NCI-H526 treated with DMSO at 0.1 percent for 48 hours (cell line): ENCODE data around the gene DACH1.

Experiments
- DNase-seq: peaks from one replicate; lab custom pipeline; 2025; lab: John Stamatoyannopoulos, UW

The DACH1 gene

DNA sequence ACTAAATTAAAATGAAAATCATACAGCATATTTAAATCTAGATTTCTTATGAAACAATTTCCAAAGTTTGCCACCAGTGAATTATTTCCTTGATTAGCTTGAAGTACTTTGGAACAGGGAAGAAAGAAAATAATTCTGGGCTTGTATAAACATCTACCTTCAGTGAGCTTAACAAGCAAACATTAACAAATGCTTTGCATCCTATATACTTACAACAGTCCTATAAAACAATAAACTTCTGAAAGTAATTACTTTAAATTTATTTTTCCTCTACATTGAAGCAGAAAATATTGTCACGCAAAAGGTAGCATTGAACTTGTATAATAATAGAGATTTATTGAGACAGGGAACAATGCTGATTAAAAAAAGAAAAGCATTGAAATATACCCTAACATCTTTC is 164.8 kb downstream of the DACH1 start:
- no peak for DNase-seq

DNA sequence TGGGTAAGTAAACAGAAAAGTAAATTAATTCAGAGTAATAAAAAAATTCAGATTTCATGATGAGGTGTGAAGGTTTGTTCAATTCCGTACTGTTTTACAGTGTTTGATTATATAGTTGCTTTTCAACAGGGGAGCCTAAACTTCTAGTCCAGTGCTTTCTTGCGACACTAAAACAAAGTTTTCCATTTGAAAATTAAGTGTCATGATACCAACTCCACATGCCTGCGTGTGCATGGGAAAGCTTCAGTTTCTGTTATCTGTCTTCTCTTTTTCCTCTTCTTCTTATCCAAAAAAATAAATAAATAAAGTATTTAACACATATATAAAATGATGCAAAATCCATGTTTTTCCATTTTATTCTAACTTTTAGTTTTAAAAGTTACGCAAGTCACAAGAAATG is 165.3 kb downstream of the DACH1 start:
- DNase-seq, result no peak

DNA sequence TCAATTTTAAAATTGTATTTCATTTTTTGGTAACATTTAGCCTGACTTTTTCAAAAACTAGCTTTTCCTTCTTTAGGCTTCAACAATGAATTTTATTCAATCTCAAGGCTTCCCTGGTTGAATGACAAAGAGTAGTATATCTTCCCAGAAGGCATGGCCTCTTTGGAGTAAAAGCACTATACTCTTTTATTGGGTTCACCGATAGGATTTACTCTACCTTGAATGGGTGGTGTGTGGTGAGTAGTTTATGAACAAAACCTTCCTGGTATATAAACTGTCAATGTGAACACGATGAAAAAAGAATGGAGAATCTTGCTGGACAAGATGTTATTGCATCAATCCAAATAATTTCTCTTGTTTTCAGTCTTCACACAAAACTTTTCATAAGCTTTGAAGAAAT is 167.7 kb downstream of the DACH1 start:
- no peak for DNase-seq

DNA sequence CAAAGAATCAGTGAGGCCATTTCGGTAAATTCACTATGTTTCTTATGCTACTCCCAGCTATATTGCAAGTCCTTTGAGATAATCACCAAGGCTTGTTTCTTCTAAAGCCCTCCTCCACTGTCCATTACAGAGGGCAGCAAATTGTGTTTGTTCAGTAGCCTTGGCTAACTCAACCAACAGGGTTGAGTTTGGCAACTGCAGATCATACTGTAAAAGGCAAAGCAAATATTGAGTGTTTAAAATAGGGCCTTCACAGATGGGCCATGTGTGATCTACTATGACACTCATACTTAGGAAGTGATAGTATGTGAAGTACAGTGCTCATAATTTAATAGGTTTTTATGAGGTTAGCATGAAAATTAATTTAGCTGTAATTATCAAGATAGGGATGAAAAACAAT is 171.3 kb downstream of the DACH1 start:
- DNase-seq, result no peak

DNA sequence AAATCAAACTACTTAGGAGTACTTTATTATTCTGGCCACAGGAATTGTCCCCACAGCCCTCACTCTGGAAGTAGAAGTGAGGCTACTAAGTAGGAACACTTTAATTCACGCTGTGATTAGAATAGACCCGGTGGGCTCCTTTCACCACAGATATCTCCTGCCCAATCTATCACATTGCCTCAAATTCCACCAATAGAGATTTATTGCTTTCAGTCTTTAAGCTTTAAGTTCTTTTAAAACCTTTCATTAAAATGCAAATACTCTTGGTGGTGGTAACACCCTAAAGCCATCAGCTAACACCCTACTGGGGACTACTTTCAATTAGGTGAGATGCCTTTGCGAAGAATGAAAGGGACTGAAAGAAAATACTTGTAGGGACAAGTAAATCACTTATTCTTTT is 181.9 kb downstream of the DACH1 start:
- DNase-seq, result no peak

DNA sequence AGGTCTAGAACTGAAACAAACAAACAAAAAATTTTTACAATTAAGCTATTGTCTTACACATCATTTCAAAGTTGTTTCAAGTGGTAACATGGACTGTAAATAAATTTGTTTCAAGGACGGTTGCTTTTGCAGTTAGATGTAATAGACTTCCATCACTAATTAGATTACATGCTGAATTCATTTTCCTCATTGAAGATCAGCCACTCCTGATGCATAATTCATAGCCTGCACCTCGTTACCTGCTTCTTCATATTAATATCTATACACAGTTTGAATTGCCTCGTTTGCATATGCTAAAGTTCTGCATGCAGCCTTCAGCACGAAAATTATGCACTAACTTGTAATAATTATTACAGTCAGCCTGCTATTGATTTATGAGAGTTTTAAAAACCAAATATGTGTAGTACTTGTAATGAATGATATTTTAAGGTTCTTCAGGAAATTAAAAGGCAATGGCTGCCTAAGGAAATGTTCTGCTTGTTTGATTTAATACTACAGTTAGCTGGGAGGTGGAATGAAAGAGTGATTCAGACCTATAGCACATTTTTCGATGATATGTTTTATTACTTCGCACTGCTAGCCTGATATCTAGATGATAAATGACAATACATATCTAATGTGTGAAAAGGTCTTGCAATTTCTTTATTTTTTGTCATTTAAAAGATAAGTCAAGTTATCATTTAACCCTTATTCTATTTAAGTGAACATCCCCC is 184.9 kb downstream of the DACH1 start:
- peak; percentile 82 for DNase-seq

DNA sequence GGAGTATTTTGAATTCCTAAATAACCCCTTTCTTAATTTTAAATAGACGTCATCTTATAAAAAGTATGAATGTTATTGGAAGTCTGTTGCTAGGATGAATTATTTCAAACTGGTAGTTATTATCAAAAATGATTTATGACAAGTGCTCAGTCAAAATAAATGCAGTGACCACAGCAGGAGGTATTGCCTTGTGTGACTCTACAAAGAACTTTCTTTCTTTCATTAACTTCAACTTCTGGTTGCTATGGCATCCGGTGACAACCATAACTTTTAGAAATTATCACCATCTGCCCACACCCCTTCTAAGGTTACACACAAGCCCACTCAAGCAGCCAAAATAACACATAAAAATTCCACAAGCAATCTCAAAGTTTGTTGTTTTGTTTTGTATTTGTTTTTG is 189.9 kb downstream of the DACH1 start:
- no peak for DNase-seq

DNA sequence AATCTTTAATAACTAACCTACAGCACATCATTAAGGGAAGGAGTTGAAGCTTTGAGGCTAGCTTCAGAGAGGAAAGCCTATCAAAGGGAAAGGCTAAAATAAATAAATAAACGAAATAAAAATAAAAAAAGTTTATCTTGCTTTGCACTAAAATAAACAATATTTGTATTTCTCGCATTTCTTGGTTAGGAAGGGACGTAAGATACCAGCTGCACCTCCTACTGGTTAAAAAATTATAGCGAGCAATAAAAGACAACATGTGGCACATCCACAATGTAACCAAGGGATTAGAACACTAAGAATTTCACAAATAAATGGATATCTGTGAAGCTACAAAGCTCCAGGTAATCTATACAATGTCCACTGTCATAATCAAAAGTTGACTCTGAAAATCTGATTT is 194.5 kb downstream of the DACH1 start:
- DNase-seq, result no peak

DNA sequence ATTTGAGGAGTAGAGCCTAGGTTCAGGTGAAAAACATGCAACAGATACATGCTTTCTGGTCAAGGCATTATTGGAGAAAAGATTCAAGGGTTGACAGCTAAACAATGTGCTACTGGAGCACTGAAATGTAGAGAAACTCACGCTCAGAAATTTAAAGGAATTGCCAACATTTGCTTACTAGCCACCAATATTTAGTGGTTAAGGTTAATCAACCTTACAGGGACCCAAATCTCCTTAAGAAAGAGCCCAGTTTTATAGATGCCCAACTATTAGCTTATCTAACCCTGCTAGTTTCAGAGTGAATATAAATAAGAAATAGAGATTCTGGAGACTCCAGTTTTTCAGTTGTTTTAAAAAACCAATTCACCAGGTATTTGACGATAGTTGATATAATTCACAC is 203.6 kb downstream of the DACH1 start:
- no peak for DNase-seq

DNA sequence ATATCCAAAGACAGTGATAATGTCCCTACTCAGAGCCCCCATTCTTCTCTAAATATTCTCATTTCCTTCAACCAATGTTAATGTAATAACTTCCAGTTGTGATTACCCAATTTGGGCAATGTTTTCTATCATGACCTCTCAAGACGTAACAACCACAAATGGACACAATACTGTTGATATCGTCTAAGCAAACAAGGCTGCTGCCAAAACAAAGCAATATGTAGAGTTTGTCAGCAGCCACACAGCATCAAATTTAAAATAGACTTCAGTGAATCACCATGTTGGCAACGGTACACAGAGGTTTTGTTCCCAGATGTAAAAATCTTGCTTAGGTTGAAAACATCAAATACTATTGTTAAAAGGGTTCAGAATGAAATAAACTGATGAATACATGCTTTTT is 205.1 kb downstream of the DACH1 start:
- DNase-seq, result no peak

DNA sequence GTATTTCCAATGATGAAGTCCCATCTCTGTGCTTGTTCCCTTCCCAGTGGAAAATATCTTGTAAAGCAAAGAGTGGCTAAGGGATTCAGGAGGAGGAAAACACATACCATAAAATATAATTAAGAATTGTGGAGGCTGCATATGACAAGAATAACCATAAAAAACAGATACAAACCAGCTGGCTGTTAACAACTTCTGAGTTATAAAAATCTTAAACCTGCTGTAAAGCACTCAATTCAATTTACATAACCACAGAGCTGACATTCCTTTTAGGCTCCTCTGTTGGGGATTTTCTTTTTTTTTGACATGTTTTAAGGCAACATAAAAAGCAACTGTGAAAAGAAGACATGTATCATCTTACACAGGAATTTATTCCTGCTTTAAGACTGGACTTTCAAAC is 207.6 kb downstream of the DACH1 start:
- DNase-seq, result no peak

DNA sequence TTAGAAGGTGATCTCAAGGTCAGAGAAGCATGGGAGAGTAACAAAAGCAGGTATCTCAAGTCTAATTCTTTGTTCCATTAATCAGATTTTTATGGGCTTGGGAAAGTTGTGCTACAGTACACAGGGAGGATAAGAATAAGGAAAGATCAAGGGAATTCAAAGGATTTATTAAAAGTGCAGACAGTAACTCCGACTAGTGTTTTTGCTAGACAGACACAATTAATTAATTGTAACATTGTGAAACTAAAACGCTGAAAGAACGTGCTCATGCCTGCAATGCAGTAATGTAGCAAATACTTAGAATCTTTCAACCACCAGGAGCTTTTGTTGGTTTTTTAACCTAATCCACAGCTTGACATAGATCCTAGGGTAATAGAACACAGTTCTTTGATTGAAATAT is 221.5 kb downstream of the DACH1 start:
- DNase-seq, result no peak

DNA sequence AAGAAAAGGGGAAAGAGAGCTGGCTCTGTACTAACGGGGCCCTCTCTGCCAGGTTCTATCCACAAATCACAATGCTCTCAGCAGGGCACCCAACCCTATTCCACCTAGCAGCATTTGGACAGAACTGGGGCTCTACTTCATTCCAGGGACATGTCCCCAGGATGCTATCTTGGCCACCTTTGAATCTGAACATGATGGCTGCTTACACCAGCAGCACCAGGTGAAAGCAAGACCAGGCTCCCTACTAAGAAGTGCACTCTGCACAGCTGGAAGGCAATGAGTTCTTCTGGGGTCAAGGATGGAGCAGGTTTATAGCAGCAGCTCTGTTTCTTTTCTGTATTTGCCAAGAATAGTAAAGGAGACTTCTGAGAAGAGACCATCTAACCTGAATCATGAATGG is 222.4 kb downstream of the DACH1 start:
- DNase-seq, result no peak

DNA sequence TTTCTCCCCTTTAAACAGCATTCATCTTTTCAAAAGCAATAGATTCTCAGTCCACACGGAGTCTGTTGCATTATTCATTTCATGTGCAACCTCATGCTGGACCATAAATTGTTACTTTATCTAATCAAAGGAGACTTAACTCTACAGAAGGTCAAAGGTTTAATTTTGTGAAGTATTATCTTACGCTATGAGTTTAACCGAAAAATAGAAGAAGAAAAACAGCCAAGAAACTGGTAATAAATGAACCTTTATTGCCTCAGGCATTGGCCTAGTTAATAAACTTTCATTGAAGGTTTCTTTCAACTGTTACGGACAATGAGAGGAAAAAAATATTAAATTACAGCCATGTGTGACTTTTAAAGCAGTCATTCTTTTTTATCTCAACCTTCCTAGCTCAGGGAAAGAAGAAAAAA is 223.6 kb downstream of the DACH1 start:
- DNase-seq, result no peak

DNA sequence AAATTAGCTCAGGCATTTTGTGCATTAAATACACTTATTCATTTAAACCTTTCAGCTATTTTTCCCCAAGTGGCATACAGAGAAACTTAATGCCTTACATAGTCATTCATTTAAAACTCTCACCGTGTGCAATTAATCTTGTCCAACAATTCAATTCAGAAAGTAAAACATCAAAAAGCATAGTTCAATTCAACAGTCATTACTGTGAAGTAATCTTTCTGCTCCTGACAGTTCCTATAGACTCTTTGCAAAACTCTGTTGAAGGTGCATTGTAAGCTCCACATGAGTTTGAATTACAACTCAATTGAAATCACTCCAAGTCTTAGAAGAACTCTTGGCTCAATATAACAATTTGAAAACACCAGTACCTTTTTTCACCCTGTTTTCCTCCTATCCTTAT is 228.3 kb downstream of the DACH1 start:
- no peak for DNase-seq

DNA sequence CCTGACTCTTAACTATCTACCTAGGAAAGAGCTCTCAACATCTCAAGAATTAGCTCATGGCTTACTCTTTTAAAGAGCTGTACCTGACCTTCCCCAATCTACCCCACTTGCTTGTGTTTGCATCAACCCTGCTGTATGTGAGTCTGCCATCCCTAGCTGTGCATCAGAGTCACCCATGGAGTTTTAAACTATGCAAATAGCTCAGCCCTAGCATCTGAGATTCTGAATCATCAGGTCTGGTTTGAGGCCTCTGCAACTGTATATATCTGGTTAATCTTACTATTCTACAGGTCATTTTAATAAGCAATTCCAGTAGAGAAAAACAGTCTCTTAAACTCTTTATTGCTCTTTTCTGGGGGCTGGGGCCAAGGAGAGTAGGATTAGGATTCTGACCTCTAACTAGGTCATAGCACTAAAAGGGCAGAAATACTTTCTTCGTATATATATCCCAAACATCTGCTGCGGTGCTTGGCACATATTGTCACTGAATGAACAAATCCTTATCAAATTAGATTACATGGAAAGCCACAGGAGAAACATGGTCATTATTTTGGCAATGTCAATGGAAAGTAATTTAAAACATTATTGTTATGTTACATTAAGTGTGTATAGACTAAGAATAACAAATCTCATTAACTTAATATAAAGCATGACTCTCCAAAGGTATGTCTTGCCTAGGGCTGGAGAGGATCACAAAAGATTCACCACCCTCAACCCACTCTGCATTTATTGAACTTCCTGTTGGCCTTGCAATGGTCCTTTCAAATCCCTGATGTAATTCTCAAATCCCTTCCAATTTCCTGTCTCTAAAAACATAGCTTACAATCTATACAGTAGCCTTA is 232.2 kb downstream of the DACH1 start:
- DNase-seq, result peak; percentile 31

DNA sequence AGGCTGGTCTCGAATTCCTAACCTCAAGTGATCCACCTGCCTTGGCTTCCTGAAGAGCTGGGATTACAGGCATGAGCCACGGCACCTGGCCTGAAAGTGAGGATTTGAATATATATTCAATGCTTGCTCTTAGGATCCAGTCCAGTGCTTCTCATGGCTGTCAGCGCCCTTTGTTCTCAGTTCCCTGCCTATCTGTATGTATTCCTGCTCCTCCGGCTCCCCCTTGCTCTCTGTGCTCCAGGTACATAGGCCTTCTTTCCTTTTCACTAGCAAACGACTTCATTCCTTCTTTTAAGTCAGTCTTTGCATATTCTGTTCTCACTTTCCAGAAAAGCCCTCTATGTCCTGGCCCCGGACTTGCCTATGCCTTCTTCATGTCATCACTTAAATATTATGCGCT is 232.8 kb downstream of the DACH1 start:
- peak; percentile 73 for DNase-seq

DNA sequence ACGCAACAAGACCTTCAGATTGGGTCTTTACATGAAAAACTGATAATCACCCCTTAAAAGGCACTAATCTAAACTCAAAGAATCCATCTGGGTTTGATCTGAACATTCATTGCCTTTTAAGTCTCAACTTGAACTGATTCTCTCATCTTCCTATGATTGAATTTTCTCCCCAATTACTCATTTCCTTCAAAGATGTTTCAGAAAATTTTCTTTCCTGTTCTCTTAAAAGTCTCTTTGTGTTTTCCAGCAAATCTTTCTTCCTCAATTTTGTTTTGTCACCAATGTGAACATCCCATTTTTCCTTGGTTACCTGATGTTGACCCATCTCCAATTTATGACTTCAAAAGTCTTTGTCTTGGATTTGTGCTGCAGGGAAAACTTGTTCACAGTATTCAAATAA is 234.3 kb downstream of the DACH1 start:
- DNase-seq, result no peak

DNA sequence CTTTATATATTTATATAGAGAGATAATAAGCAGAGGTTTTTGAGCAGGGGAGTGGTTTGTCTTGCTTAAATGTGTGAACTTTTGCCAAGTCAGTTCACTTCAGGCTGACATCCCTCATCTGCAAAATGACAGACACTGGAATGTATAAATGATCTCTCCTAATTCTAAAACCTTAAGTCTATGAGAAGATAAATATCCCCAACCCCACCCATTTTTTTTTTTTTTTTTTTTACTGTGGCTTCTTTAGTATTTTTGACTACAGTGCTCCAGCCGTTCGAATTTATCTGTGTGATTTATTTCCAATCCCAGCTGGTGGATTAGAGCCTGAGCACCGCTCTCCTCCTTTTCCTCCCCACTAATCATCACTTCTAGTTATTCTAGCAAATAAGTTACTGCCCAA is 234.8 kb downstream of the DACH1 start:
- DNase-seq, result no peak

DNA sequence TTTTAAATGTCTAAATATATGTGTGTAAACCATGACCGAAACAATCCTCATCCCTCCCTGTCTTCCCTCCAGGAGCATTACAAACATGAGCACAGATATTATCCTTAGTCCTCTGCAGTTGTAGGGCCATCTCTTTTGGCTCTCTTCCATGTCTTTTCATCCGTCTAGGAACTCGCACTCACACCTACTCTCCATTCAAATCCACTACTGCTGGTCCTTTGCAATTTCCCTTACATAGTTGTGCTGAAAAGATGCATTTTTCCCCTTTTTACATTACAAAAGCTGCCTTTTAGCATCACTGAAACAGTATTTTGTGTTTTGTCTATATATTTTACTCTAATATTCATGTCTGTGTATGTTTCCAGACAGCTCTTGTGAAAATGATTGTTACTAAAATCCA is 237.8 kb downstream of the DACH1 start:
- DNase-seq, result no peak

DNA sequence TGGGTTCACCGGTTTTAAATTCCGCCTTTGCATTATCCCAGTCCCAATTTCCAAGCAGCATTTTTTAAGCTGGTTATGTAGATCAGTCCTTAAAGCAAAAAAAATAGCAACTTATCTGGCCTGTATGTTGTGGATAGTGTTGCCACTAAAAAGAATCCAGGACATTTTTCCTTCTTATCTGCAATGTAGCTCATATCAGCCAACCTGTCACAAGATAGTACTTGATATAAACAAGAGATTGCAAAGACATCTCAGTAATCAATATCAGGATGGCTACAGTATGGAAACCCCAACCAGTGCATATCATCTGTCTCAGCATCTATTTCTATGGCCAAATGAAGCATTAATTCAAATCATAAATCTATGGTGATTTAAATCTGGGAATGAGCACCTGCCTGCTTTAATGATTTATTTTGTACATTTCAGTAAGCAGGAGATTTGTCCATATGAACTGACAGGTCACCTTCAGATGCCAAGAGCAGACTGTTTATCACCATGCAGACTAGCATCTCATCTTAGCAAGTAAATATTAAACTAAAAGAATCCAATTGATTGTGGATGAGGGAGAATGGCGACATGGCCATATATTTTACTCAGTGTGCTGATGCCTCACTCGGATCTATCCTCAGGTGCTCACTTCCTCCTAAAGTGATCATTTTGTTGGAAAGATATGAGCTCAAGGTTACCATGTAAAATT is 240.4 kb downstream of the DACH1 start:
- no peak for DNase-seq

DNA sequence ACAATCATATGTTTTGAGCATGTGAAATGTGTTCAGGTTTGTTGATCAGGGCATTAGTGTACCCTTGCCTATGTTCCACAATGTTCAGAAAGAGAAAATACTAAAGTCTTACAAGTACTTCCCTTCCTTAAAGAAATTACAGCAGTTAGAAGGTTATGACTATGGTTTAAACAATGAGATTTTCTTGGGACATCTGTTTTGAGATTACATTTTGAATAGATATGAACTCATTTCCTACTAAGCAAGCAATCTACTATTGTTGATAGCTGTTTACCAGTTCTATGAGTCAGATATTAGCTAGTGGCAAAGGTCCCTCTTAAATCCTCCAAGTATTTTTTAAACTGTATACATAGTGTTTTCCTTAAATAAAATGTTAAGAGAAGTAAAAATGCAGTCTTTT is 241.3 kb downstream of the DACH1 start:
- DNase-seq, result no peak
